22Rv1 (cell line): ENCODE results near the gene CTNNA3.

Experiments used
- ZFX ChIP-seq: fragments of 450-650 bp; IDR thresholded peaks from 2 replicates; pipeline ENCODE4 v1.6.1; 2017; ENCODE audit warnings: antibody characterized with exemption, borderline replicate concordance
- TF ChIP-seq, protein P1 (sequence below): fragments of 450-650 bp; IDR thresholded peaks from 2 replicates; pipeline ENCODE4 v1.5.1; 2017; ENCODE audit warnings: mild to moderate bottlenecking

DNA sequence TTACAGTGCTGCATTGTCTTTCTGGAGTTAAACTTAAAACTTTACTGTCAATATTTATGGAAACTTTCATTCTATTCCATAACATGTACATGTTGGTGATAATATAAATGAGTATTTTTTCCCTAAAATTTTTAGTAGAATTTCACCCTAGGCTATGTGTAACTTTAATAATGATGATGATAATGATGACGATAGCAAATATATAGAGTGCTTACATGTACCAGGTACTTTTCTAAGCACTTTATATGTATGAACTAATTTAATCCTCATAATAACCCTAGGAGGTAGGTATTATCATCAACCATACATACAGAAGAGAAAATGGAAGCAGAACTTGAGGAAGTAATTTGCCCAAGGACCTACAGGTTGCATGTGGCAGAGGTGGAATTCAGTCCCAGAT lies 684.5 kb downstream of the CTNNA3 start:
- TF ChIP-seq, protein P1, sequence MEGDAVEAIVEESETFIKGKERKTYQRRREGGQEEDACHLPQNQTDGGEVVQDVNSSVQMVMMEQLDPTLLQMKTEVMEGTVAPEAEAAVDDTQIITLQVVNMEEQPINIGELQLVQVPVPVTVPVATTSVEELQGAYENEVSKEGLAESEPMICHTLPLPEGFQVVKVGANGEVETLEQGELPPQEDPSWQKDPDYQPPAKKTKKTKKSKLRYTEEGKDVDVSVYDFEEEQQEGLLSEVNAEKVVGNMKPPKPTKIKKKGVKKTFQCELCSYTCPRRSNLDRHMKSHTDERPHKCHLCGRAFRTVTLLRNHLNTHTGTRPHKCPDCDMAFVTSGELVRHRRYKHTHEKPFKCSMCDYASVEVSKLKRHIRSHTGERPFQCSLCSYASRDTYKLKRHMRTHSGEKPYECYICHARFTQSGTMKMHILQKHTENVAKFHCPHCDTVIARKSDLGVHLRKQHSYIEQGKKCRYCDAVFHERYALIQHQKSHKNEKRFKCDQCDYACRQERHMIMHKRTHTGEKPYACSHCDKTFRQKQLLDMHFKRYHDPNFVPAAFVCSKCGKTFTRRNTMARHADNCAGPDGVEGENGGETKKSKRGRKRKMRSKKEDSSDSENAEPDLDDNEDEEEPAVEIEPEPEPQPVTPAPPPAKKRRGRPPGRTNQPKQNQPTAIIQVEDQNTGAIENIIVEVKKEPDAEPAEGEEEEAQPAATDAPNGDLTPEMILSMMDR: no peak
- TF ChIP-seq ZFX: no peak
